GM18498 (cell line): ENCODE measurements around the gene ZFPM1.

Experiments
- ATAC-seq: cut with Tn5 transposase; IDR thresholded peaks from one replicate; pipeline ENCODE4 v1.9.1; 2021; ENCODE audit warnings: mild to moderate bottlenecking, moderate library complexity; ENCODE audit not compliant: unreplicated experiment

ZFPM1 gene

DNA sequence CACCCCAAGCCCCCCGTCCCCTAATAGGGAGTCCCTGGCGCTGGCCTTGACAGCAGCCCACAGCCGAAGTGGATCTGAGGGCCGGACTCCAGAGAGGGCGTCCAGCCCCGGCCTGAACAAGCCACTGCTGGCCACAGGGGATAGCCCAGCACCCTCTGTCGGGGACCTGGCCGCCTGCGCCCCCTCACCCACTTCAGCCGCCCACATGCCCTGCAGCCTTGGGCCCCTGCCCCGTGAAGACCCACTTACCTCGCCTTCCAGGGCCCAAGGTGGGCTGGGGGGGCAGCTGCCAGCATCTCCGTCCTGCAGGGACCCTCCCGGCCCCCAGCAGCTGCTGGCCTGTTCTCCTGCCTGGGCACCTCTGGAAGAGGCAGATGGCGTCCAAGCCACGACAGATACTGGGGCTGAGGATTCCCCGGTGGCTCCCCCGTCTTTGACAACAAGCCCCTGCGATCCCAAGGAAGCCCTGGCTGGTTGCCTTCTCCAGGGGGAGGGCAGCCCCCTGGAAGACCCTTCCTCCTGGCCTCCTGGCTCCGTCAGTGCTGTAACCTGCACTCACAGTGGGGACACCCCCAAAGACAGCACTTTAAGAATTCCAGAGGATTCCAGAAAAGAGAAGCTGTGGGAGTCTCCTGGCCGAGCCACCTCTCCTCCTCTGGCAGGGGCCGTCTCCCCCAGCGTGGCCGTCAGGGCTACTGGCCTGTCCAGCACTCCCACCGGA lies 19.3 kb upstream of the ZFPM1 start:
- ATAC-seq, result no peak

GRCh38 chr16:88434353-88434690 lies 18.8 kb upstream of the ZFPM1 start:
- no peak for ATAC-seq

DNA sequence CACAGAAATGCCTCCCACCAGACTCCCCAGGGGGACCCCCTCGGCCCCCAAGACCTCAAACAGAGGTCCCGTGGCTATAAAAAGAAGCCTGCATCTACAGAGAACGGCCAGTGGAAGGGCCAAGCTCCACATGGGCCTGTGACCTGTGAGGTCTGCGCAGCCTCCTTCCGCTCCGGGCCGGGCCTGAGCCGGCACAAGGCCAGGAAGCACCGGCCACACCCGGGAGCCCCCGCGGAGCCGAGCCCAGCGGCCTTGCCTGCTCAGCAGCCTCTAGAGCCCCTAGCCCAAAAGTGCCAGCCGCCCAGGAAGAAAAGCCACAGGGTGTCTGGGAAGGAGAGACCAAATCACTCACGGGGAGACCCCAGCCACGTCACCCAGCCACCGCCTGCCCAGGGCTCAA lies 18.3 kb upstream of the ZFPM1 start:
- no peak for ATAC-seq

- ATAC-seq, result no peak
Measured at GRCh38 chr16:88435437-88436355, 17.4 kb upstream of the ZFPM1 start.

DNA sequence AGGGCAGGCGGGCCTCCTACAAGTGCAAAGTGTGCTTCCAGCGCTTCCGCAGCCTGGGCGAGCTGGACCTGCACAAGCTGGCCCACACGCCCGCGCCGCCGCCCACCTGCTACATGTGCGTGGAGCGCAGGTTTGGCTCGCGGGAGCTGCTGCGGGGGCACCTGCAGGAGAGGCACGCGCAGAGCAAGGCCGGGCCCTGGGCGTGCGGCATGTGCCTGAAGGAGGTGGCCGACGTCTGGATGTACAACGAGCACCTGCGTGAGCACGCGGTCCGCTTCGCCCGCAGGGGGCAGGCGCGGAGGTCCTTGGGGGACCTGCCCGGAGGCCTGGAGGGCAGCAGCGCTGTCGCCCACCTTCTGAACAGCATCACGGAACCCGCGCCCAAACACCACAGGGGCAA lies 16.3 kb upstream of the ZFPM1 start:
- ATAC-seq, result no peak

GRCh38 chr16:88437367-88437964 lies 15.6 kb upstream of the ZFPM1 start:
- no peak for ATAC-seq

DNA sequence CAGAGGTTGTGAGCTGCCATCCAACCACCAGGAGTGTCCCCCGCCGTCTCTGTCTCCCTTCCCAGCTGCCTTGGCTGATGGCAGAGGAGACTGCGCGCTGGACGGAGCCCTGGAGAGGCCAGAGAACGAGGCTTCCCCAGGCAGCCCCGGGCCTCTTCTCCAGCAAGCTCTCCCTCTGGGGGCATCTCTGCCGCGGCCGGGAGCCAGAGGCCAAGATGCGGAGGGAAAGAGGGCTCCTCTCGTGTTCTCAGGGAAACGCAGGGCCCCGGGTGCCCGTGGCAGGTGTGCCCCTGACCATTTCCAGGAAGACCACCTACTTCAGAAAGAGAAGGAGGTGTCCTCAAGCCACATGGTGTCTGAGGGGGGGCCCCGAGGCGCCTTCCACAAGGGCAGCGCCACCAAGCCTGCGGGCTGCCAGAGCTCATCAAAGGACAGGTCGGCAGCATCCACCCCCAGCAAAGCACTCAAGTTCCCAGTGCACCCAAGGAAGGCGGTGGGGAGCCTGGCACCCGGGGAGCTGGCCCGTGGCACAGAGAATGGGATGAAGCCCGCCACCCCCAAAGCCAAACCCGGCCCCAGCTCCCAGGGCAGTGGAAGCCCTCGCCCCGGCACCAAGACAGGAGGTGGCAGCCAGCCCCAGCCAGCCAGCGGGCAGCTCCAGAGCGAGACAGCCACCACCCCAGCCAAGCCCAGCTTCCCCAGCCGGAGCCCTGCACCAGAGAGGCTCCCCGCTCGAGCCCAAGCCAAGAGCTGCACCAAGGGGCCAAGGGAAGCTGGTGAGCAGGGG lies 14.8 kb upstream of the ZFPM1 start:
- ATAC-seq, result no peak

DNA sequence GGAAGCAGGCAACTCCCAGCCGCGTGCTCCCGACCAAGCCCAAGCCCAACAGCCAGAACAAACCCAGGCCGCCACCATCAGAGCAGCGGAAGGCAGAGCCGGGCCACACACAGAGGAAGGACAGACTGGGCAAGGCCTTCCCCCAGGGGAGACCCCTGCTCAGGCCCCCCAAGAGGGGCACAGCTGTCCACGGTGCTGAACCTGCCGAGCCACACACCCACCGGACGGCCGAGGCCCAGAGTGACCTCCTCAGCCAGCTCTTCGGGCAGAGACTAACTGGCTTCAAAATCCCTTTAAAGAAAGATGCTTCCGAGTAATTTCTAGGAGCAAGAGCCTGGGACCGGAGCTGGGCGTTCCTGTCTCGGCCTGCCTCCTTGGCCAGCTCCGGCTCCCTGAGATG lies 14.1 kb upstream of the ZFPM1 start:
- no peak for ATAC-seq

DNA sequence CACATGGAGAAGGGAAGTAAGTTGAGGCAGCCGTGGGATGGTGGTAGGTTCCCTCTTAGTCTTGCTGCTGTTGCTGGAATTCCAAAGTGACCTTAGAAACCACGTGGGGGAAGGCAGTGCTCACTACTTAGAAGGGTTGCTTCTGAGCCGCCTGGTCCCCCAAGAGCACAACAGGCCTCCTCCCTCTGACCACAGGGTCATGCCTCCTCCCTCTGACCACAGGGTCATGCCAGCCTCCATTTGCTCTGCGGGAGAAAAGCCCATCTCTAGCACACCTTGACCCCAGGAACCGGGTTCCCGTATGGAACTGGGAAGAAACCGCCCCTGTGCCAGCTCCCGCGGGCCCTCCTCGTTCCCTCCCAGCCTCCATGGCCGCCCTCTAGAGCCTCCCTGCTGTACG lies 13.4 kb upstream of the ZFPM1 start:
- ATAC-seq, result no peak

DNA sequence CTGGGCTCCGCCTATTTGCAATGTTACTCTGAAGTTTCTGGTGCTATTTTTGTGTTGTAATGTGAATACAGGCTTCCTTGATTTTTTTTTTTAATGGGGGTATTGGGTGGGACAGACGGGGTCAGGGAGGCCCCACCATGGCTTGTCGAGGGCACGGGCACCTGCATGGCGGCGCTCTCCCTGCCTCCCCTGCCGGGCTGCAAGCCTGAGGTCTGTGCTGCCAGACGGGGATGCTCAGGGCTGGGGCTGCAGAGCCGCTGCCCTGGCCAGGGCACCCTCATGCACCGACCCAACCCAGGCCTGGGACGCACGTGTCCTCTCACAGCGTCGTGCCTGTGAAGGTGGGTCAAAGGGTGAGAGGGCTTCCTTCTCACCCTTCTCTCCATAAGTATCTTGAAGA lies 13.0 kb upstream of the ZFPM1 start:
- ATAC-seq, result no peak

- ATAC-seq, result no peak
Measured at GRCh38 chr16:88440686-88441405, 12.2 kb upstream of the ZFPM1 start.

- no peak for ATAC-seq
Measured at GRCh38 chr16:88441460-88441859, 11.6 kb upstream of the ZFPM1 start.

GRCh38 chr16:88442383-88442726 lies 10.7 kb upstream of the ZFPM1 start:
- ATAC-seq, result no peak

GRCh38 chr16:88442727-88443576 lies 10.1 kb upstream of the ZFPM1 start:
- peak; percentile 69 for ATAC-seq

DNA sequence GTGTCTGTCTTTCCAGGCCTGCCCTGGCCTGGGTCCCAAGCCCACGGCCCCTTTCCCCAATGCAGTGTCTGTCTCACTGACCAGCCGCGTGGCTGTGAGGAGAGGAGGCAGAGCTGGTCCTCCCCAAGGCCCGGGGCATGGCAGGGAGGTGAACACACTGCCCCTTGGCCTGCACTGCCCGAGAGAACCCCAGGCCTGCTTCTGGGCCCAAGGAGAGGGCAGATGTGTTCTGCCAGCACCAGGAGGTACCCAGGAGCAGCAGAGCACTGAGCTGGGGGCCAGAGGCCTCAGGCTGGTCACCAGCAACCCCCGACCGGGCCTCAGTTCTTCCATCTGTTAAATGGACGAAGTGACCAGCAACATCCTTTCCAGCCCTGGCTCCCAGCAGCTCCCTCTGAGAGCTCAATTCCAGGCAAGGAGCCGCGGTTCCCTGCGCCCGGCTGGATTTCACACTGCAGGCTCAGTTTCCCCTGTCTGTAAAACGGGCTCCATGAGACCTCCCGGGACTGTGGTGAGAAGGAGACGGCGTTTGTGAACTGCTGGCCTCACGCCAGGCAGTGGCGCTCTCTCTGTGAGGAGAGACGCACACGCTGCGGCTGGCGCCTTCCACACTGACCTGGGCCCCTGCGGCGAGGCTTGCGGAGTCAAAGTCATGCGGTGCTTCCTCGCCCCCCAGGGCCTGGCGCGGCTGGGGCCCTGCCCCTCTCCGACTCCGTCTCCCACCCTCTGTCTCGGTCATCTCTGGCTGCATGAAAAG lies 8.1 kb upstream of the ZFPM1 start:
- ATAC-seq, result no peak

- no peak for ATAC-seq
Measured at GRCh38 chr16:88445583-88445960, 7.5 kb upstream of the ZFPM1 start.

GRCh38 chr16:88446061-88446460 lies 7.0 kb upstream of the ZFPM1 start:
- ATAC-seq, result no peak

DNA sequence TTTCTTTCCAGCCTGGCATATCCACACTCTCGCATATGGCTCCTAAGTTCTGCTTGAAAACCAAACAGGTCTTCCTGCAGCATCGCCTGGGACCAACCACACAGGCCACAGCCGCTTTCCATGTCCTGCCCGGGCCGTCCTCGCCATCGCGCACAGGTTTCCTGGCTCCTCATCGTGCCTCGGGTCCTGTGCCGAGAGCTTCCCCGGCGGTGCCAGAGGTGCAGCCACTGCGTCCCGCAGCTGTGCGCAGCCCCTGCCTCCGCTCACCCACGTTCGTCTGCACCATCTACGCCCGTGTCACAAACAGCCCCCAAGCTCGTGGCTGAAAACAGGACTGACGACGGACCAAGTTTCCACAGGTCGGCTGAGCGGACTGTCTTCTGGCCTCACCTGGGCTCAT lies 6.3 kb upstream of the ZFPM1 start:
- ATAC-seq, result no peak

- ATAC-seq, result no peak
Measured at GRCh38 chr16:88447881-88448280, 5.2 kb upstream of the ZFPM1 start.
